GM21447 (cell line): ENCODE data around the gene AVEN.

Experiments
- ATAC-seq: cut with Tn5 transposase; IDR thresholded peaks from one replicate; pipeline ENCODE4 v1.9.1; 2021; ENCODE audit not compliant: unreplicated experiment

AVEN gene

DNA sequence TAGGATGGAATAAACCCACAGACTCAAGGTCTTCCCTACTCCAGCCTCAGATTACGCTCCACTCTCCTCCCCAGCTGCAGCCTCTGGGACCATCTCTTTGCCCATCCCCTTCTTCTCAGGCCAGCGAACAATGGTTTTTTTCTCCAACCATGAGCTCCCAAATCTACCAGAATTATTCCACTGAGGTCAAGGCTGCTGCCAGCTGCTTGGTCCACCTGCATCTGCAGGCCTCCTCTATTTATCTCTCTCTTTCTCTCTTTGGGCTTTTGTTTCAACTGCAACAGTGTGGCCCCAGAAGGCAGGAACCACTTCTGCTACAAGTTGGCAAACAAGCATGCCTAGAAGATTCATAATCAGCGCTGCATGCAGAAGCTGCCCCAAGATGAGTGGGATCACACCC is 51.6 kb downstream of the AVEN start:
- ATAC-seq: no peak

DNA sequence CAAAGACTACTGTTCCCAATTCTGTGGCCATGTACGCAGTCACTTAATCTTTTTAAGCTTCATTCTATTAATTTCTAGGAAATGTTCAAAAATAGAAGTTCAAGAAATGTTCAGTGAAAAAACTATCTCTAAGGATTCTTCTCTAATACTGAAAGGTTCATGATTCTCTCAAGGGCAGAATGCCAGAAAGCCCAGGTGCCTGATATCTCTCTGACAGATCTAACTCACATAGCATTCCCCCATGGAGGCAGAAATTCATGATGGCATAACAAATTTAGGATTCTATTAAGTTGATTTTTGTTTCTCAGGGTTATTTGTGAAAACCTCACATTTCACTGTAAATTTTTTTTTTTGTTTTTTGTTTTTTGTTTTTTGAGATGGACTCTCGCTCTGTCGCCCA is 53.3 kb downstream of the AVEN start:
- no peak for ATAC-seq

GRCh38 chr15:33985287-33985686 is 53.7 kb downstream of the AVEN start:
- ATAC-seq: no peak

GRCh38 chr15:33982516-33982915 is 56.5 kb downstream of the AVEN start:
- ATAC-seq: no peak

DNA sequence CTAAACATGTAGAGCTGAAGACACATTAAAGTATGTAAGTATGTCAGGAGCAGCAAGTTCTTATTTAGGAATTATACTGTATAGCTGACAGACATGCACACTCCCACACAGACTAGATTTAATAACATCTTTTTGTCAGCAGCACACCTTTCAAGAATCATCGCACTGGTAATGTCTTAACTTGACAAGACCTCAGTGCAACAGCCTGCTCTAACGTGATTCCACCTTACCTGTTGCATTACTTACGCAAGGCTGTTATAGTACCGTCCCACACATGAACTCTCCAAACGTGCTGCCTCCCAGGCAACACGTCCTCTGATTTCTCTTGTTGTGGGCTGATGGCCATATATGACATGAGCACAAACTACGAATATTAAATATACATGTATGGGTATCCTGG is 58.8 kb downstream of the AVEN start:
- ATAC-seq: no peak

- no peak for ATAC-seq
These were observed 63.9 kb downstream of the AVEN start for GRCh38 chr15:33975022-33975565.

GRCh38 chr15:33971811-33972210 is 67.2 kb downstream of the AVEN start:
- ATAC-seq: no peak

GRCh38 chr15:33968821-33969220 is 70.2 kb downstream of the AVEN start:
- ATAC-seq: no peak

GRCh38 chr15:33968224-33968623 is 70.8 kb downstream of the AVEN start, which contains the start of gene CHRM5:
Gene CHRM5 (plus strand): TSS chr15:33968497. CDS start chr15:34062718, 94,221 bp downstream.
- ATAC-seq: no peak

- no peak for ATAC-seq
These were observed 74.4 kb downstream of the AVEN start for GRCh38 chr15:33964665-33965040.

DNA sequence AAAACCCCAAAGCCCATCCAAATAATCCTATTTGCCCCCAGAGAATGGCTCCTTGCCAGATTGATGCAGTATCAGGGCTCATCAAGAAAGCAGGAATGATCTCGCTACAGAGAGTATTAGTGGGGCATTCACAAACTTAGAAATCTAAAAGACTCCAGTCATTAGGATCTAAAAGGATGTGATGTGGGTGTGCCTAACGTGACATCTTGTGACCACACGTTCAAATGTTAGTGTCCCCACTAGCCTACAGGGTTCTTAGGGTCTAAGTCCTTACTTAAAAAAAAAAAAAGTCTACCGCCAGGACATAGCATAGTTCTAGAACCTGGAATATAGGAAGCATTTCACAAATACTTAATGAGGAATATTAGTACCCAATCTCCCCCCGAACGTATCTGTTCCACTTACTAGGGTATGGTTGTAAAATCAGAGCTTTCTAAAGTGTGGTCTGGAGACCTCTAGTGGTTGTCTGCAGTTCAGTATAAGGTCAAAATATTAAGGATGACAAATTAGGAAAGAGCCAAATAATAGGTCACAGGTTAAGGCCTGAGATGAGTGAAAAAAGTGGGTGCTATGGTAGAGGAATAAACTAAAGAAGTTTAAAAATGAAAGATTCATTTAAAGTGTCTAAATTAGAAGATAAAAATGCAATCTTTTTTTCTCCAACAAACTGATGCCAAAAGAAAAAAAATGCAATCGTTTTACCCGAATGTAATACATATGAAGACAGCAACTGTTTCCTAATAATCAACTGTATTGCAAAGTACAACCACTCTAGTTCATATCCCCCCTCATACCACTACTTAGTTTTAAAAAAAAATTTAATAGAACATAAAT is 75.0 kb downstream of the AVEN start:
- ATAC-seq: no peak

DNA sequence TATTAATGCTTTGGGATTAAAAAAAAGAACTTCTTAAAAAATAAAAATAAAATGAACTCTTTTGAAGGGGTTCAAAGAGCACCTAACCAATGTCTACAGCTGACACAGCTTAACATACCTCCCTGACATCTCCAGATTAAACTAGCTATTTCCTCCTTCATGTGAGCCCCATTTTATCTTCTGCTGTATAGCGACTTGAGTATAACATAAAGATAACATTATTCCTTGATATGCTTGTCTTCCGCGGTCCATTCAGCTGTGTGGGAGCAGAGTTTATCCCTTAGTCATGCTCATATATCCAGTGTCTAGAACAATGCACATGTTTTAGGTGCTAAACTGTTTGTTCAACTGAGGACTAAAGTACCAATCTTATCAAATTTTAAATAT is 78.5 kb downstream of the AVEN start:
- ATAC-seq: no peak

- no peak for ATAC-seq
These were observed 79.0 kb downstream of the AVEN start for GRCh38 chr15:33959844-33960548.

GRCh38 chr15:33956397-33956796 is 82.6 kb downstream of the AVEN start:
- no peak for ATAC-seq

DNA sequence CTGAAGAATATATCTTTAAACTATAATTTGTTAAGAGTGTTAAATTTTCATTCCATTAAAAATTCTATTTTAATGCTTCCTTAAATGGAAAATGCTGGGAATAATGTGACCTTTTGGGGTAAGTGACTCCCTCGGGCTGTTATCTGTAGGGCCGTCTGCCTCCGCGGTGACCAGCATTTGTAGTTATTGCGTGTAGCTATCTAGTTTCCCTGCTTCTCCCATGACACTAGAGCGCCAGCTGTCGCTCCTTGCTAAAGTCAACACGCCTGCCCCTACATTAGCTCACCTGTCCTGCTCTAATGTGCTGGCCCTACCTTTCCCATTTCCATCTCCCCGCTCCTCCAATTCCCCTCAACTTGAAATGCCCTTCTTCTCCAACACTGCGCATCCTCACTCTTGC is 83.1 kb downstream of the AVEN start:
- ATAC-seq: no peak

GRCh38 chr15:33946152-33946551 is 92.9 kb downstream of the AVEN start:
- ATAC-seq: no peak

DNA sequence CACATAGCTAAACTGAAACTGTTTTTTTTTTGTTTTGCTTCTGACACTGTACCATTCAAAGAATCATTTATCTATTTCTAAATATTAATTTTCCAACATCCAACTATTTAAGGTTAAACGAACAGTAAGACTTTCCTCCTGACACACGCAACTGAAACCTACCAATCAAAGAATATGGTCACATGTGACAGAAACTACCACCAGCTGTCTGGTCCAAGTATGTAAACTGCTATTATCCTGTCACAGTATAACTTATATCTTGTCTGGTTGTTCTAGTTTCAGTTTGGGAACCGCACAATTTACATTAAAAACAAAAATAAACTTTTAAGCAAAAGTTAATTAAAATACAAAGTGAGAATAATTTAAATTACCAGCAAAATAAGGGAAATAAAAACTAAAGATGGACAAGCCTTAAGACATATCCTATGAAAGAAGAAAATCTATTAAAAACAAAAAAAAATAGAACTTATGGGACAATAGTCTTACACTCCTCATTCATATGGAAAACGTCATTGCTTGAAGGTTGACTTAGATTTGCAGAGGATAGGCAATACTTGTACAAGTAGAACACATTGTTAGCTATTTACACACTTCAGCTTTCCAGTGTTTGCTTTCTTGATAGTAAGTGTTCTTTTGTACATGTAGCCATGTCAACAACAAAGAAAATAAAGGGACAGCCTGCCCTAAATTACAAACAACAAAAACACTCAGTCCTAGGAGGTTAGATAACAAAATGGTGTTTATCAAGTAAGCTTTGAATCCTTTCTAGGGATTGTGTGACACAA is 97.5 kb downstream of the AVEN start:
- ATAC-seq: no peak

DNA sequence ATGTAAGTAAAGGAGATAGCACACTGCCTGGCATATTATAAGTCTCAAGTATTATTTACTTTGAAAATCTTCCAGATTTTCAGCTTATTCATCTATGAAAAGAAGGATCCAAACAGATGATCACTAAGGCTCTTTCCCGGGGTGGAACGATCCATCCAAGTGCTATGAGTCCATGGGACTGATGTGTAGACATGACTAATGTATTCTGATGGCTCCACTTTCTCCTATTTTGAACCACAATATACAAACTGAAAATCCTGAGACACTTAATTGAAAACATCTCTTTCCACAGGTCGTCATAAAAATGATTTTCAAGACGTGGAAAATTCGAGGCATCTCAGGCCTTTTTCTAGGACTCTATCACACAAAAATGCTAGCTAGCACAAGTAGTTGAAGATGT is 104.1 kb downstream of the AVEN start:
- ATAC-seq: no peak

DNA sequence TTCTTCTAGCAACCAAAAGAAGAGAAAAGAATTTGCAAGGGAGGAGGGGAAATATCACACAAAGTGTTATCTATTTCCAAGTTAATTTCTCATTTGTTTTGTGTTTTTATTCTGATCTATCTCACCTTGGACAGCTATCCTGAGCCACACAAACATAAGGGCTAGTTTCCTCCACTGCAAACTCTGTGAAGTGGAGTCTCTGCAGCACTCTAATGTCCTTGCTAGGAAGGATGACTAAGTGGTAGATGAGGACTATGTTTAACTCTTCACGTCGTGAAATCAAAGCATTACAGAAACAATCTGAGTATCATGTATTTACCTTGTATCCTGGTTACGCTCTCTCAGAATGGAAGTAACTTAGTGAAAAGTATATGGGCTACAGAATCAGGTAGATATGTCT is 104.6 kb downstream of the AVEN start:
- no peak for ATAC-seq

DNA sequence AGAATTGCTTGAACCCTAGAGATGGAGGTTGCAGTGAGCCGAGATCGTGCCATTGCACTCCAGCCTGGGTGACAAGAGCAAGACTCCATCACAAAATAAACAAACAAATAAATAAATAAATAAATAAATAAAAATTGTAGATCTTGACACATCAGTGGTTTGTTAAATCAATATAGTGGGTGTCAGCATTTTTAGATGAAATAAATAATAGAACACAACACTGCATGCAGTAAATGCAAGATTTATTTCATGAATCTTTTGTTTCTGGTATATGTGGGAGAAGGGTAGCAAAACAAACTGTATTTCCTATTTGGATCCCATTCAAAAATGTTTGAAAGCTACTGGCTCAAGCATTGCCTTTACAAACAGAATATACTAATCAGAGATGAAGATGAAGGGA is 106.3 kb downstream of the AVEN start:
- ATAC-seq: no peak

GRCh38 chr15:33926260-33926659 is 112.7 kb downstream of the AVEN start:
- ATAC-seq: no peak
